Small intestine (tissue), 7 donors: ENCODE data around the gene RGS10. TPM values are rescaled to one million over a fixed set of nuclear protein-coding genes. Genes with fewer than 3 reads are reported as not detected.

Experiments
- DNase-seq, 2 donors: peaks; one replicate each; pipeline versions ENCODE4 v3.0.0 to v3.0.0-alpha.2; 2013
- FAIRE-seq: peaks from 2 replicates; lab custom pipeline; 2012; peaks lifted over from hg19 to GRCh38; lab: Jason Lieb, UNC
- H3K27ac ChIP-seq, 3 donors: one replicate each; pipeline ENCODE4 v1.5.1; 2013; ENCODE audit warnings: low read length in 2 of 3, mild to moderate bottlenecking in 2 of 3, control low read depth in 1 of 3, inconsistent platforms in 1 of 3, low read depth in 1 of 3, moderate library complexity in 1 of 3
- H3K27me3 ChIP-seq, 3 donors: one replicate each; pipeline ENCODE4 v1.6.1; 2013; ENCODE audit warnings: low read length in 3 of 3, inconsistent platforms in 1 of 3; ENCODE audit not compliant: control insufficient read depth in 3 of 3, insufficient read depth in 3 of 3
- H3K36me3 ChIP-seq, 3 donors: one replicate each; pipeline ENCODE4 v1.6.1; 2013; ENCODE audit warnings: low read length in 3 of 3, inconsistent platforms in 1 of 3, low read depth in 1 of 3, mild to moderate bottlenecking in 1 of 3, moderate library complexity in 1 of 3; ENCODE audit not compliant: control insufficient read depth in 3 of 3, insufficient read depth in 2 of 3
- H3K4me1 ChIP-seq, 3 donors: one replicate each; pipeline ENCODE4 v1.6.1; 2013; ENCODE audit warnings: low read length in 2 of 3, inconsistent platforms in 1 of 3, low read depth in 1 of 3, mild to moderate bottlenecking in 1 of 3, moderate library complexity in 1 of 3; ENCODE audit not compliant: control insufficient read depth in 3 of 3, insufficient read depth in 2 of 3
- H3K4me3 ChIP-seq, 3 donors: one replicate each; pipeline ENCODE4 v1.5.1; 2013; ENCODE audit warnings: low read length in 3 of 3, control low read depth in 1 of 3, inconsistent platforms in 1 of 3, low read depth in 1 of 3, mild to moderate bottlenecking in 1 of 3, moderate library complexity in 1 of 3
- H3K9me3 ChIP-seq, 2 donors: one replicate each; pipeline ENCODE4 v1.6.1; 2013; ENCODE audit warnings: low read depth in 1 of 2, low read length in 1 of 2; ENCODE audit not compliant: control insufficient read depth in 2 of 2, insufficient read depth in 1 of 2
- WGBS, 3 donors: extraction: QIAGEN DNeasy Blood & Tissue Kit; methylation state at CpG; one replicate each; pipeline ENCODE4 v1.1.7; 2013; 5-methylcytosine and 5-hydroxymethylcytosine counted together
- polyA plus RNA-seq, 4 donors: library from polyadenylated mRNA; stranded (reverse) in 3 of 4; unstranded in 1 of 4; fragments of 200-250 nt in 3 of 4; fragments of 120-200 nt in 1 of 4; gene quantifications; one replicate each; pipeline versions ENCODE4 v1.2.1 to v1.2.3, GENCODE V29; 2013
- donor health status: healthy with polysubstance abuse.
- donor health status: control.
- donor health status: control.
- donor health status: Bipolar disorder and iron deficiency.
- donor health status: healthy.

RGS10 gene
- polyA plus RNA-seq, 4 donors = 9.6 to 77.8 (median 41.1) TPM

GRCh38 chr10:119473771-119474170 is 68.7 kb downstream of the RGS10 start:
- Histone ChIP-seq H3K4me1 (no peaks in the 10 kb centered on the region), H3K9me3 (peaks cover 0 to 13% of the 10 kb centered on the region in 2 donors), H3K27ac (no peak overlapping the region), H3K27me3 (peaks cover 0 to 14% (median 0%) of the 10 kb centered on the region in 3 donors), H3K4me3 (no peak overlapping the region), H3K36me3 (no peaks in the 10 kb centered on the region)
- FAIRE-seq (no peak), DNase-seq (no peak)
- 92 to 96% (median 93%) methylated on average over 4 of the region's 4 CpGs for WGBS, 3 donors

GRCh38 chr10:119470920-119471702 is 71.4 kb downstream of the RGS10 start:
- no peak for DNase-seq
- no peak overlapping the region for H3K27ac ChIP-seq
- WGBS, 3 donors = 75 to 83% (median 76%) methylated on average over 3 of the region's 3 CpGs
- peaks cover 0 to 6% (median 0%) of the 10 kb centered on the region in 3 donors for H3K27me3 ChIP-seq
- FAIRE-seq = no peak
- no peak overlapping the region for H3K4me3 ChIP-seq
- no peaks in the 10 kb centered on the region for H3K36me3 ChIP-seq
- peaks cover 0 to 13% of the 10 kb centered on the region in 2 donors for H3K9me3 ChIP-seq
- no peaks in the 10 kb centered on the region for H3K4me1 ChIP-seq

GRCh38 chr10:119469846-119470245 is 72.7 kb downstream of the RGS10 start:
- WGBS, 3 donors = 71 to 78% (median 72%) methylated on average over 7 of the region's 7 CpGs
- no peaks in the 10 kb centered on the region for H3K4me1 ChIP-seq
- no peak overlapping the region for H3K27ac ChIP-seq
- H3K27me3 ChIP-seq = peaks cover 0 to 3% (median 0%) of the 10 kb centered on the region in 3 donors
- peaks cover 0 to 13% of the 10 kb centered on the region in 2 donors for H3K9me3 ChIP-seq
- H3K4me3 ChIP-seq = no peak overlapping the region
- no peaks in the 10 kb centered on the region for H3K36me3 ChIP-seq
- DNase-seq (no peak), FAIRE-seq (no peak)

DNA sequence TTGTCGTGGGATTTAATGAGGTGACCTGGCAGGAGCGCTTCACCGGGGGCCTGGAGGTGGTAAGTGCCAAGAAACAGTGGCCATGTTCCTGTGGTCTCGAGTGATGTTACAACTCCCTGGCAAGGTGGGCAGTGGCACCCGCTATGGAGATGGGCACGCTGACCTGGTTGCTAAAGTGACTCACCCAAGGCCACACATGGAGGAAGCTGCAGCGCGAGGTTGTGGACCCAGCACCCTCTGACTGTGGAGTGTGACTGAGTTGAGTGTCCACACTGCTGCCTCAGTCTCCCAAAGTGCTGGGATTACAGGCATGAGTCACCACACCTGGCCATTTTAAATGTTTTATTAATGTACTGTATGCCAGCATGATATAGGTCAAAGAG is 73.2 kb downstream of the RGS10 start:
- H3K9me3 ChIP-seq = peaks cover 0 to 13% of the 10 kb centered on the region in 2 donors
- WGBS, 3 donors = 92 to 96% (median 96%) methylated on average over 8 of the region's 8 CpGs
- no peak for DNase-seq
- no peaks in the 10 kb centered on the region for H3K4me1 ChIP-seq
- peaks cover 0 to 3% (median 0%) of the 10 kb centered on the region in 3 donors for H3K27me3 ChIP-seq
- no peak for FAIRE-seq
- no peaks in the 10 kb centered on the region for H3K36me3 ChIP-seq
- H3K27ac ChIP-seq = no peak overlapping the region
- H3K4me3 ChIP-seq = no peak overlapping the region

GRCh38 chr10:119468542-119469324 is 73.8 kb downstream of the RGS10 start:
- Histone ChIP-seq H3K27ac (no peak overlapping the region), H3K27me3 (peaks cover 0 to 3% (median 0%) of the 10 kb centered on the region in 3 donors), H3K9me3 (peaks cover 0 to 7% of the 10 kb centered on the region in 2 donors), H3K4me1 (no peaks in the 10 kb centered on the region), H3K36me3 (no peaks in the 10 kb centered on the region), H3K4me3 (no peak overlapping the region)
- WGBS, 3 donors = 72 to 77% (median 76%) methylated on average over 12 to 13 of the region's 13 CpGs
- FAIRE-seq (no peak), DNase-seq (no peak)

- no peaks in the 10 kb centered on the region for H3K4me1 ChIP-seq
- DNase-seq (no peak), FAIRE-seq (no peak)
- H3K9me3 ChIP-seq = peaks cover 0 to 13% of the 10 kb centered on the region in 2 donors
- peaks cover 0 to 3% (median 0%) of the 10 kb centered on the region in 3 donors for H3K27me3 ChIP-seq
- H3K4me3 ChIP-seq = no peak overlapping the region
- H3K27ac ChIP-seq = no peak overlapping the region
- WGBS, 3 donors = 50 to 72% (median 61%) methylated on average over 7 of the region's 7 CpGs
- H3K36me3 ChIP-seq = no peaks in the 10 kb centered on the region
Observed at GRCh38 chr10:119466655-119467054, 75.9 kb downstream of the RGS10 start.

GRCh38 chr10:119466076-119466475 is 76.4 kb downstream of the RGS10 start:
- WGBS, 3 donors = 58 to 62% (median 60%) methylated on average over 10 of the region's 10 CpGs
- H3K4me1 ChIP-seq = no peaks in the 10 kb centered on the region
- no peak overlapping the region for H3K27ac ChIP-seq
- DNase-seq = no peak
- H3K9me3 ChIP-seq = peaks cover 0 to 13% of the 10 kb centered on the region in 2 donors
- peaks cover 0 to 3% (median 0%) of the 10 kb centered on the region in 3 donors for H3K27me3 ChIP-seq
- no peak overlapping the region for H3K4me3 ChIP-seq
- FAIRE-seq = no peak
- H3K36me3 ChIP-seq = no peaks in the 10 kb centered on the region

DNA sequence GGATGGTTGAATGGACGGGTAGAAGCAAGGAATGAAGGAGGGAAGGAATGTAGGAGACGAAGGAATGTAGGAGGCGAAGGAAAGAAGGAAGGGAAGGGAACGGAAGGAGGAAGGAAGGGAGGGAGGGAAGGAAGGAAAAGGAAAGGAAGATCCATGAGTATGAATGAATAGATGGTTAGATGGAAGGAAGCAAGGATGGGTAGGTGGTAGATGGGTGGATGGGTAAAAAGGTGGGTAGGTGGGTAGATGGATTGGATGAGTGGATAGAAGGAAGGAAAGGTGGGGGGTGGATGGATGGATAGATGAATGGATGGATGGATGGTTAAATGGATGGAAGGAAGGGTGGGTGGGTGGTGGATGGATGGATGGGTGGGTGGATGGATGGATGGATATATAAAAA is 77.4 kb downstream of the RGS10 start:
- DNase-seq (no peak), FAIRE-seq (no peak)
- H3K4me1 ChIP-seq = no peaks in the 10 kb centered on the region
- peaks cover 0 to 3% (median 0%) of the 10 kb centered on the region in 3 donors for H3K27me3 ChIP-seq
- no peak overlapping the region for H3K4me3 ChIP-seq
- no peak overlapping the region for H3K27ac ChIP-seq
- peaks cover 0 to 13% of the 10 kb centered on the region in 2 donors for H3K9me3 ChIP-seq
- peaks cover 0 to 2% (median 0%) of the 10 kb centered on the region in 3 donors for H3K36me3 ChIP-seq
- WGBS, 3 donors = 75 to 88% (median 76%) methylated on average over 4 of the region's 4 CpGs
